ENCODE results near the gene PHYH. TPM values are rescaled to one million over a fixed set of nuclear protein-coding genes. Genes with fewer than 3 reads are reported as not detected.

PHYH gene
- total and polyA plus RNA-seq, 2 of the 4 experiments (the other 2 are of a cell fraction), result 10.9 to 13.4 TPM

GRCh38 chr10:13241613-13242012 is 58.3 kb downstream of the PHYH start:
- Histone ChIP-seq H3K4me1 (ENCODE audit: control insufficient read depth, insufficient read depth, low read length) (no peaks in the 10 kb centered on the region), H3K36me3 (ENCODE audit: control insufficient read depth, insufficient read depth, low read length) (no peaks in the 10 kb centered on the region), H3K27ac (ENCODE audit: insufficient read depth, low read length) (no peak overlapping the region), H2AK9ac (replicated peaks; ENCODE audit: low read depth, low read length, poor library complexity) (no peak overlapping the region), H3K4me2 (ENCODE audit: low read depth, low read length) (no peak overlapping the region), H3K4ac (ENCODE audit: low read depth, low read length) (no peak overlapping the region), H2BK120ac (ENCODE audit: low read depth, low read length) (no peak overlapping the region), H4K91ac (ENCODE audit: insufficient read depth, low read depth, low read length) (no peak overlapping the region), H4K5ac (ENCODE audit: low read depth, low read length) (no peak overlapping the region), H3K56ac (ENCODE audit: extremely low read depth, insufficient read depth, low read length) (no peak overlapping the region), H4K8ac (ENCODE audit: low read depth in 2 of 2, low read length in 2 of 2) (no peak overlapping the region), H3K4me3 (ENCODE audit: insufficient read depth, low read depth, low read length) (no peak overlapping the region), H3K14ac (replicated peaks; ENCODE audit: low read depth, low read length) (no peak overlapping the region), H3K18ac (ENCODE audit: low read depth, low read length) (no peak overlapping the region), H3K23ac (ENCODE audit: low read depth, low read length) (no peak overlapping the region), H3K9ac (ENCODE audit: low read depth, low read length) (no peak overlapping the region), H2AFZ (replicated peaks; ENCODE audit: low read length, poor library complexity) (no peak overlapping the region), H3K79me1 (ENCODE audit: low read depth in 1 of 2, low read length in 2 of 2) (no peaks in the 10 kb centered on the region), H3K27me3 (ENCODE audit: control insufficient read depth, insufficient read depth, low read length) (peaks cover 6% of the 10 kb centered on the region; the same call in 1 of the 2 replicates), H3K9me3 (ENCODE audit: control insufficient read depth, insufficient read depth, low read length) (no peaks in the 10 kb centered on the region), H2BK5ac (ENCODE audit: low read depth, low read length, poor library complexity, severe bottlenecking) (no peak overlapping the region), H3K9me1 (ENCODE audit: insufficient read depth, low read length) (no peaks in the 10 kb centered on the region), H4K20me1 (ENCODE audit: insufficient read depth, low read length) (no peaks in the 10 kb centered on the region), H2BK20ac (ENCODE audit: low read depth, low read length) (no peak overlapping the region), H2AK5ac (ENCODE audit: low read depth, low read length) (no peak overlapping the region), H2BK15ac (ENCODE audit: low read depth, low read length) (no peak overlapping the region)
- TF ChIP-seq CEBPB (IDR thresholded peaks at IDR 0.05; ENCODE audit: low read depth, low read length) (no peak), USF2 (IDR thresholded peaks at IDR 0.05; ENCODE audit: low read depth, low read length) (no peak), FOS (IDR thresholded peaks at IDR 0.05; ENCODE audit: low read depth, low read length) (no peak), RCOR1 (IDR thresholded peaks at IDR 0.05; ENCODE audit: insufficient replicate concordance, low read length) (no peak)
- no CpG with 5 or more reads among the region's 3 CpGs for whole genome bisulfite sequencing, 2 experiments (ENCODE audit: extremely low coverage in 2 of 2, insufficient read length in 1 of 2)
- ChIA-PET POLR2A (ENCODE audit: unreplicated experiment) (no interaction called here), CTCF (no interaction called here)
- dilution Hi-C loops (cut with HindIII; ENCODE audit: low sequenced_read_pairs, unreplicated experiment), result no loop called here
- DNase-seq (no peak), ATAC-seq (ENCODE audit: low read depth) (no peak)
- in situ Hi-C loops (cut with MboI; ENCODE audit: low sequenced_read_pairs), result no loop called here
- no TSS peak for BruUV-seq (replicated peaks)
- intact Hi-C loops (cut with micrococcal nuclease), result no loop called here
